DOHH2 (cell line): ENCODE results near the gene RAD51C.

ENCODE experiments used
- H3F3A ChIP-seq: fragments of 200-600 bp; sonication (generic), shearing (Covaris generic); 2 replicates; pipeline ENCODE4 v1.6.0; 2016; ENCODE audit warnings: antibody characterized with exemption, mild to moderate bottlenecking; ENCODE audit not compliant: control insufficient read depth, insufficient read depth
- H3K27ac ChIP-seq: fragments of 200-600 bp; sonication (generic); 2 replicates; pipeline ENCODE4 v1.5.1; 2014; ENCODE audit warnings: low read depth, mild to moderate bottlenecking, low read length, moderate library complexity
- H3K27me3 ChIP-seq: fragments of 200-600 bp; sonication (generic); 2 replicates; pipeline ENCODE4 v1.6.1; 2014; ENCODE audit warnings: mild to moderate bottlenecking, low read length, mixed read lengths; ENCODE audit not compliant: control insufficient read depth
- H3K36me3 ChIP-seq: fragments of 200-600 bp; sonication (generic); 2 replicates; pipeline ENCODE4 v1.6.1; 2014; ENCODE audit warnings: mild to moderate bottlenecking, low read length, moderate library complexity, mixed read lengths; ENCODE audit not compliant: control insufficient read depth
- H3K4me1 ChIP-seq: fragments of 200-600 bp; sonication (generic); 2 replicates; pipeline ENCODE4 v1.6.1; 2014; ENCODE audit warnings: mild to moderate bottlenecking, low read length, mixed read lengths; ENCODE audit not compliant: control insufficient read depth
- H3K4me2 ChIP-seq: fragments of 200-600 bp; sonication (generic); 2 replicates; pipeline ENCODE4 v1.6.0; 2014; ENCODE audit warnings: mild to moderate bottlenecking, low read length, moderate library complexity
- H3K4me3 ChIP-seq: fragments of 200-600 bp; sonication (generic); 2 replicates; pipeline ENCODE4 v1.5.1; 2014; ENCODE audit warnings: mild to moderate bottlenecking, low read length, mixed read lengths
- H3K79me2 ChIP-seq: fragments of 200-600 bp; sonication (generic); 2 replicates; pipeline ENCODE4 v1.6.1; 2014; ENCODE audit warnings: mild to moderate bottlenecking, low read length, mixed read lengths; ENCODE audit not compliant: control insufficient read depth
- H3K9me2 ChIP-seq: fragments of 200-600 bp; sonication (generic); replicated peaks from 2 replicates; pipeline ENCODE4 v1.6.1; 2014; ENCODE audit warnings: mild to moderate bottlenecking, low read length, mixed read lengths; ENCODE audit not compliant: control insufficient read depth
- H3K9me3 ChIP-seq: fragments of 200-600 bp; sonication (generic); 2 replicates; pipeline ENCODE4 v1.6.1; 2014; ENCODE audit warnings: antibody characterized with exemption, low read length, mixed read lengths; ENCODE audit not compliant: control insufficient read depth, insufficient read depth
- H4K20me1 ChIP-seq: fragments of 200-600 bp; sonication (generic); 2 replicates; pipeline ENCODE4 v1.6.0; 2014; ENCODE audit warnings: low read depth, mild to moderate bottlenecking, antibody characterized with exemption, low read length, moderate library complexity; ENCODE audit not compliant: control insufficient read depth, insufficient read depth
- EZH2phosphoT487 ChIP-seq: fragments of 200-600 bp; sonication (generic); IDR thresholded peaks from 2 replicates; pipeline ENCODE4 v1.6.1; 2017; ENCODE audit warnings: borderline replicate concordance, mild to moderate bottlenecking, antibody characterized with exemption, low read length, moderate library complexity, mixed read lengths
- TF ChIP-seq, protein P1 (sequence below): fragments of 200-600 bp; sonication (generic); IDR thresholded peaks from one replicate; pipeline ENCODE4 v1.5.1; 2014; ENCODE audit warnings: antibody characterized with exemption, mild to moderate bottlenecking, low read depth, low read length; ENCODE audit not compliant: poor library complexity, severe bottlenecking

RAD51C gene

DNA sequence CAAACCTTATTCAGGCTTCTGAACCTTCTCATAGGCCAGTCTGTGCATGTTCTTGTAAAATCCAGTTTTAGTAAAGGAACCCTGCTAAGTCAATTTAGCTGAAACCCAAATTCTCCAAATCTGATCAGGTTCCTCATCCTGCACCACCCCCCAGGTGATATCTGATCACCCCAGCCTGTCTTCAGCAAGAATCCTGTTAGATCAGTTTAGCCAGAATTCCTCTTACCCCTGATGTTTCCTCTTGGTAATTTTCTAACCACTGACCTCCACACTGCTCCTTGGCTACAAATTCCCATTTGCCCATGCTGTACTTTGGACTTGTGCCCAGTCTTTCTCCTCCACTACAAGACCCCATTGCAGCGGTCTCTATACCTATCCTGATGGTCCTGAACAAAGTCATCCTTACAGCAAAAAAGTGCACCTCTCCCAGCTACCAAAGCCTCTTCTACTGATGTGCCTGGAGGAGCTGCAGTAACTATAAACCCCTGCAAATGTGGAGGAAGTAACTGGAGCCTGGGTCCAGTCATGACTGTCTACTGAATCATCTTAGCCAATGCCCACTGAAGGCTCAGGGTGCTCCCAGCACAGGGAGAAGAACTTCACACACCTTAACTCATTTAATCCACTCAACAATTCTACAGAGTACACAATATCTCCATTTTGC, 24.3 kb upstream of the RAD51C start:
- Histone ChIP-seq H3K27me3 (peaks cover 18% of the 10 kb centered on the region), H3K36me3 (no peaks in the 10 kb centered on the region), H3K79me2 (no peaks in the 10 kb centered on the region), H3F3A (peaks cover 6% of the 10 kb centered on the region; the same call in 1 of the 2 replicates), H3K4me1 (peaks cover 13% of the 10 kb centered on the region), H3K4me3 (no peak overlapping the region), H3K9me2 (no peaks in the 10 kb centered on the region), H3K27ac (no peak overlapping the region), H3K4me2 (no peak overlapping the region), H4K20me1 (no peaks in the 10 kb centered on the region), H3K9me3 (no peaks in the 10 kb centered on the region)
- TF ChIP-seq, protein P1, sequence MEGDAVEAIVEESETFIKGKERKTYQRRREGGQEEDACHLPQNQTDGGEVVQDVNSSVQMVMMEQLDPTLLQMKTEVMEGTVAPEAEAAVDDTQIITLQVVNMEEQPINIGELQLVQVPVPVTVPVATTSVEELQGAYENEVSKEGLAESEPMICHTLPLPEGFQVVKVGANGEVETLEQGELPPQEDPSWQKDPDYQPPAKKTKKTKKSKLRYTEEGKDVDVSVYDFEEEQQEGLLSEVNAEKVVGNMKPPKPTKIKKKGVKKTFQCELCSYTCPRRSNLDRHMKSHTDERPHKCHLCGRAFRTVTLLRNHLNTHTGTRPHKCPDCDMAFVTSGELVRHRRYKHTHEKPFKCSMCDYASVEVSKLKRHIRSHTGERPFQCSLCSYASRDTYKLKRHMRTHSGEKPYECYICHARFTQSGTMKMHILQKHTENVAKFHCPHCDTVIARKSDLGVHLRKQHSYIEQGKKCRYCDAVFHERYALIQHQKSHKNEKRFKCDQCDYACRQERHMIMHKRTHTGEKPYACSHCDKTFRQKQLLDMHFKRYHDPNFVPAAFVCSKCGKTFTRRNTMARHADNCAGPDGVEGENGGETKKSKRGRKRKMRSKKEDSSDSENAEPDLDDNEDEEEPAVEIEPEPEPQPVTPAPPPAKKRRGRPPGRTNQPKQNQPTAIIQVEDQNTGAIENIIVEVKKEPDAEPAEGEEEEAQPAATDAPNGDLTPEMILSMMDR = no peak
- no peak for TF ChIP-seq EZH2phosphoT487

DNA sequence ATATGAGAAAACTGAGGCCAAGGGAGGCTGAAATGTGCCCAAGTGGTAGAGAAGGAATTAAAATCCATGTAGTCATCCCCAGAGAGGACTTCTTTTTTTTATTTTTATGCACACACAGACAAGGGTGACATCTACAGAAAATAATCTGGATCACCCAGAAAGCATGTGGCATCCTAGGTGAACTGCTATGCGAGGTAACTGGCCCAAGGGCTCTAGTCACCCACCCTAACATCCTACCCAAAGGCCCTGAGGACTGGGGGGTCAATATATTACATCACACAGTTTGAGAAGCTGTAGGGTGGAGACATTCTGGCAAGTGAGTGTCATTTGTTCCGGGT, 23.8 kb upstream of the RAD51C start:
- Histone ChIP-seq H3K27ac (no peak overlapping the region), H3K9me2 (no peaks in the 10 kb centered on the region), H3K79me2 (no peaks in the 10 kb centered on the region), H3K4me1 (peaks cover 13% of the 10 kb centered on the region), H3K4me3 (no peak overlapping the region), H3K36me3 (no peaks in the 10 kb centered on the region), H3K27me3 (peaks cover 18% of the 10 kb centered on the region), H4K20me1 (no peaks in the 10 kb centered on the region), H3F3A (peaks cover 6% of the 10 kb centered on the region; the same call in 1 of the 2 replicates), H3K9me3 (no peaks in the 10 kb centered on the region), H3K4me2 (no peak overlapping the region)
- TF ChIP-seq EZH2phosphoT487 = no peak
- TF ChIP-seq, protein P1 = no peak

DNA sequence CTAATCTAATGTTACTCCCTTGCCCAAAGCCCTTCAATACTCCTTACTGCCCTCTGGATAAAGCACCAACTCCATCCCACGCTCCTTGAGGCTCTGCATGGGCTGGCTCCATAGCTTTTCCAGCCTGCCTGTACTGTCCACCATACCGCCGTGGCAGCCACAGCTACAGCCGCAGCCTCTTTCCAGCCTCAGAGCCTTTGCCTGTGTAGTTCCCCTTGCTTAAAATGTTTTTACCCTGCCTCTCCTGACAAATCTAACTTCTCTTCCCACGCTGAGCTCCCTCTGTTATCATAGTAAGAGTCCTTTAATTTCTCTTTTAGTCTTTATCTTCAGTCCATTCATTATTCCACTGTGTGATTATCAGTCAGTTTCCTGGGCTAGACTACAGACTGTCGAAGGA, 22.5 kb upstream of the RAD51C start:
- H3K4me2 ChIP-seq = no peak overlapping the region
- no peak overlapping the region for H3K27ac ChIP-seq
- no peaks in the 10 kb centered on the region for H3K9me3 ChIP-seq
- H3K36me3 ChIP-seq = no peaks in the 10 kb centered on the region
- H3K79me2 ChIP-seq = no peaks in the 10 kb centered on the region
- no peaks in the 10 kb centered on the region for H4K20me1 ChIP-seq
- H3K4me3 ChIP-seq = no peak overlapping the region
- TF ChIP-seq, protein P1 = no peak
- no peak for TF ChIP-seq EZH2phosphoT487
- H3K4me1 ChIP-seq = peaks cover 13% of the 10 kb centered on the region
- peaks cover 6% of the 10 kb centered on the region; the same call in 1 of the 2 replicates for H3F3A ChIP-seq
- H3K27me3 ChIP-seq = peaks cover 18% of the 10 kb centered on the region
- H3K9me2 ChIP-seq = no peaks in the 10 kb centered on the region
